EL (cell line): ENCODE data around the gene TNRC18.

ENCODE experiments used
- DNase-seq: peaks from one replicate; pipeline ENCODE4 v3.0.0-alpha.2; 2016

Gene TNRC18

GRCh38 chr7:5448378-5449037, 24.9 kb upstream of the TNRC18 start:
- DNase-seq: no peak

- no peak for DNase-seq
Measured at GRCh38 chr7:5445981-5446594, 22.5 kb upstream of the TNRC18 start.

- no peak for DNase-seq
Measured at GRCh38 chr7:5443678-5444077, 20.0 kb upstream of the TNRC18 start.

- DNase-seq: no peak
Measured at GRCh38 chr7:5442757-5443305, 19.2 kb upstream of the TNRC18 start.

- no peak for DNase-seq
Measured at GRCh38 chr7:5441840-5442503, 18.3 kb upstream of the TNRC18 start.

- DNase-seq: no peak
Measured at GRCh38 chr7:5439572-5440496, 16.2 kb upstream of the TNRC18 start.

GRCh38 chr7:5439209-5439571, 15.6 kb upstream of the TNRC18 start:
- DNase-seq: no peak

GRCh38 chr7:5437987-5438386, 14.4 kb upstream of the TNRC18 start:
- DNase-seq: no peak

- DNase-seq: no peak
Measured at GRCh38 chr7:5437348-5437892, 13.8 kb upstream of the TNRC18 start.

- DNase-seq: no peak
Measured at GRCh38 chr7:5436003-5436678, 12.5 kb upstream of the TNRC18 start.

- no peak for DNase-seq
Measured at GRCh38 chr7:5435291-5436002, 11.8 kb upstream of the TNRC18 start.

- DNase-seq: no peak
Measured at GRCh38 chr7:5433181-5433580, 9.5 kb upstream of the TNRC18 start.

- no peak for DNase-seq
Measured at GRCh38 chr7:5432691-5433090, 9.1 kb upstream of the TNRC18 start.

- no peak for DNase-seq
Measured at GRCh38 chr7:5431560-5432015, 8.0 kb upstream of the TNRC18 start.

- DNase-seq: no peak
Measured at GRCh38 chr7:5430612-5430947, 6.9 kb upstream of the TNRC18 start.

- DNase-seq: peak; percentile 65
Measured at GRCh38 chr7:5429857-5430611, 6.4 kb upstream of the TNRC18 start.

GRCh38 chr7:5429253-5429856, 5.7 kb upstream of the TNRC18 start:
- peak; percentile 61 for DNase-seq

GRCh38 chr7:5428478-5429252, 5.0 kb upstream of the TNRC18 start:
- peak; percentile 89 for DNase-seq

GRCh38 chr7:5426226-5426475, 2.5 kb upstream of the TNRC18 start:
- DNase-seq: peak; percentile 79
